GM11168 (cell line): ENCODE data around the gene FRMD4A.

Experiments used
- in situ Hi-C: fragments of 300-500 bp; cut with MboI; formaldehyde crosslinking; loops from one replicate; pipeline ENCODE4 v1.12.0; 2022; ENCODE audit warnings: low sequenced_read_pairs; ENCODE audit not compliant: unreplicated experiment

FRMD4A gene

GRCh38 chr10:14330388-14331061 lies at the start of gene FRMD4A:
TSS of gene FRMD4A (minus strand) at chr10:14330924.
- in situ Hi-C loops = no loop called here

GRCh38 chr10:14379556-14380280 lies 49.0 kb upstream of the FRMD4A start:
- in situ Hi-C loops = no loop called here

DNA sequence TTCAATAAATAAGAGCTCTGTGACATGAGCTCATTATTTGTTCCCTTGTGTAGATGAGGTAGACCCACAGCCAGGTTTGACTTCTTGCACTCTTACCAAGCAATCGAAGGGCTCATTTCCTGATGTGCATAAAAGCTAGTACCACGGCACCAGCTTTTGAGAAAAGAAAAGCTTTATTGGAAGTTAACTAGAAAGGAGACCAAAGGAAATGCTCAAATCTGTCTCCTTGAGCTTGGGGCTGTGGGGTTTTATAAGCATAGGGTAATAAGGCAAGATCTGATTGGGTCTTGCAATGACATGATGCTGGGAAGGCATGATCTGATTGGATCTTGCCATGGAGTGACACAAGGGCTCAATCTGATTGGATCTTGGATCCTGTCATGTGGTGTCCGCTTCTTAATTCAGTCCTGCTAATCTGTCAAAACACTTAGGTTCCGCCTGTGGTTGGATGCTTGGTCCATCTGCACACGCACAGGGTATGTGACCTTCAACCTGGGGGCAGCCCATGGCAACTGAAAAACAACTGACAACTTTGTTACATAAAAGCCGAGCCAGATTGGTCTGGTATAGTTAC lies 47.8 kb upstream of the FRMD4A start:
- in situ Hi-C loops = no loop called here

GRCh38 chr10:14377591-14378175 lies 47.0 kb upstream of the FRMD4A start:
- in situ Hi-C loops = no loop called here

GRCh38 chr10:14374745-14375445 lies 44.2 kb upstream of the FRMD4A start:
- in situ Hi-C loops = no loop called here

DNA sequence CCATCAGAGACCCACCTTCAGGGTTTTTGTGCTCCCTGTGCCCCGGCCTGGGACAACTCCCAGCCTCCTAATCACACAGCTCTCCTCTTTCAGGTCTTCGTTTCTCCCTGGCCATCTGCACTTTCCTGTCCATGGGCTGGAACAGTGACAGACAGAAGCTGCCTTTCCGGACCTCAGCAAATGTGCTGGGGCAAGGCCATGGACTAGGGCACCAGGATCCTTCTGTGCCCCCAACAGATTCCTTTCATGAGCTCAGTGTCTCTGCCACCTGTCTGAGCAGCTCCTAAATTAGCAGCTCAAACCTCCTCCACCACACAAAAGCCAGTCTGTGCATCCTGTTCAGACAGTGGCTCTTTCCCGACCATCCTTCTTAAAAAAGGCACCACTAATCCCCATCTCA lies 41.9 kb upstream of the FRMD4A start:
- in situ Hi-C loops = no loop called here

DNA sequence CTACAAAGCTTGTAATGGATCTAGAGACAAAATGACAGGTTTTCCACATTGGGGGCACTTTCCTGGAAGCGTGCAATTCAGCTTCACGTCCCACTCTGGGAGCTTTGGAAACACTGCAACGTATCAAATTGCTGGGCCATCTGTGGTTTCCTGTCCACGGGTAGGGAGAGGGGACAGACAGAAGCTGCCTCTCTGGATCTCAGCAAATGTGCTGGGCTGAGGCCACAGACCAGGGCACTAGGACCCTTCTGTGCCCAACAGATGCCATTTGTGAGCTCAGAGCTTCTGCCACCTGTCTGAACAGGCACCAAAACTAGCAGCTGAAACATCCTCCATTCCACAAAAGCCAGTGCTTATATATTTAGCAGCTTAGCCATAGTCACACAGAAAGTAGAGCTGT lies 40.9 kb upstream of the FRMD4A start:
- in situ Hi-C loops = no loop called here

- in situ Hi-C loops = no loop called here
Observed at GRCh38 chr10:14370894-14371293, 40.2 kb upstream of the FRMD4A start.

DNA sequence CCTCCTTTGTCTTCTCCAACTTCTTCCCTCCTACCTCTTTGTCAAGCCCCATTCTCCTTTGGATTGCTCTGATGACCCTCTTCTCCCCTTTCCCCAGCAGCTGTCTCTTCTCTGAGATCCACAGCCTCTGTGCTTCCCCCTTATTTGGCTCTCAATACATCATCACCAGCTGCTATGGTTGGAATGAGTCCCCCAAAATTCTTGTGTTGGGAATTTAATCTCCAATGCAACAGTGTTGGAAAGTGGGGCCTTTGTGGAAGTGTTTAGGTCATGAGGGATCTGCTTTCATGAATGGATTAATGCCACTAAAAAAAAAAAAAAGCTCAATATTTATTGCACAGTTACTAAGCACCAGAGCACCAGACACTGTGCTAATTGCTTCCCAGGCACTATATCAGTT lies 39.2 kb upstream of the FRMD4A start:
- in situ Hi-C loops = no loop called here

DNA sequence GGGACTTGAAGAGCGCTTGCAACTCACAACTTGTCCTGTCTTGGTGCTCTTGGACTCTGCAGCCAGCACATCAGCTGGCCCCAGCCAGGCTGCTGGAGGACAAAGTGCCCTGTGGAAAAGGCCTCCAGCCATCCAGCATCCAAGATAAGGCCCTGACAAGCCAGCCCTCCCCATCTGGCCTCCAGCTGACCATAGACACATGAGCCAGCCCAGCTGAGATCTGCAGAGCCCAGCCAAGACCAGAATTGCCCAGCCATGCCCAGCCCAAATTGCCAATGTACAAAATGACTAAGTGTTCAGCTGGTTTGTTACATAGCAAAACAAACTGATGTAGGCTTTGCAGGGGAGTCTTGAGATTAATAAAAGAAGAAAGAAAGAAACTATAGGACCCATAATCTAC lies 36.0 kb upstream of the FRMD4A start:
- in situ Hi-C loops = no loop called here

- in situ Hi-C loops = no loop called here
Observed at GRCh38 chr10:14365266-14365665, 34.5 kb upstream of the FRMD4A start.

DNA sequence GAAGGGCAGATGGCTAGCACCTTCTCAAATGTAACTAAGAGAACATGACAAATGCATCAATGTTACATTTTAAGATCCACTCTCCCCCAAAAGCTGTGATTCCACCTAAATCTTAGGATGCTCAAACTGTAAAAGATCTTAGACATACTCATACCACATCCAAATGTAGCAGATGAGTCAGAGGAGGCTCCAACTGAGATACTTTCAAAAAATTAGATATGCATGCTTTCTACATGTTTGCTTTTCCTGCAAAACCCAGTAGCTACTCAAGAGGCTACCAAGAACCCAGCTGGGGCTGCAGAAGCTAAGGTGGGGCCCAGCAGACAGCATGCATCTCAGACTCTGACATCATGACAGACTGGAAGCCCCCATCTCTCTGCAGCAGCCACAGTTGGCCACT lies 31.4 kb upstream of the FRMD4A start:
- in situ Hi-C loops = no loop called here

DNA sequence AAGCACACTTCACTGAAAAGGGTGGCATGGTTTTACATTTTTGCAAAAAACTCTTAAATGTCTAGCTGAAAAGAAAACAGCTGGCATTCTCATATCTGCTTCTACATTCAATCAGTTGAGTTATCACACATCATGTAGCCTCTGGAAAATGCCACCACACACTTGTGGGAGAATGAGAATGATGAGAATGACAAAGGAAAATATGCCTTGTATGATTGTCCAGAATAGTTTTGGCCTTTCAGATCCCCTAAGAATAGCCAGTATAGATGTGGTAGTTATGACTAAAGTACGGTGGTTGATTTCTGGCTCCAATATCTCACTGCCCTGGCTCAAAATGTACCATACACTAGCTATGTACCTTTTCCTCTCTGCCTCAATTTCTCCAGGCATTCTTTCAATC lies 30.2 kb upstream of the FRMD4A start:
- in situ Hi-C loops = no loop called here

GRCh38 chr10:14360515-14360914 lies 29.8 kb upstream of the FRMD4A start:
- in situ Hi-C loops = no loop called here

DNA sequence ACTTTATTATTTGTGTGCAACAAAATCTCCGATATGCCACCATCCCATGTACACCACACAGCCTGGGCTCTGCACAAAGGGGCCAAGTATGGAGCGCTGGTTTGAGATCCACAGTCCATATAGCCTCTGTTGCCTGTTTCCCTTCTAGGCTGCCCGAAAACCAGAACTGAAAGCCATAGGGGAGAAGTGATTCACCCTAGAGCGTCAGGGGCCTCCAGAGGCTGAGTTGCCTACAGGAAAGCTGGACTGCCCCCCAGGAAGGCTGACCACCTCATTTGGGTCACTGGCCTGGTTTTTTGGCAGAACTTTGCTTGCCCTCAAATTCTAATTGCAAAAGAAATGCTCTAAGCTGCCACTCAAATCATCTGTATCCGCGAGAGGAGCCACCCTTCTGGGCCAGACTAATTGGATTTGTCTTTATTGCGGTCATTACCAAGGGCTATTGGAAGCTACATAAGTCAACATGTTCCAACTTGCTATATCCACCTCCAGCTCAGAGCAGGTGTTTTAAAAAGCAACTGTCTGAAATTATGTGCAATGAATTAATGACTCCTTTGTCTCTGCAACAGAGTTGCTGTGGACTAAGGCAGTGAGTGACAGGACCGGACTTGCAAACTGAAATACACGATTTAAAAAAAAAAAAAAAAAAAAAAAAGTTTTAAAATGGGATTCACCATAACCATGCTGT lies 28.3 kb upstream of the FRMD4A start:
- in situ Hi-C loops = no loop called here

- in situ Hi-C loops = no loop called here
Observed at GRCh38 chr10:14356921-14357320, 26.2 kb upstream of the FRMD4A start.

DNA sequence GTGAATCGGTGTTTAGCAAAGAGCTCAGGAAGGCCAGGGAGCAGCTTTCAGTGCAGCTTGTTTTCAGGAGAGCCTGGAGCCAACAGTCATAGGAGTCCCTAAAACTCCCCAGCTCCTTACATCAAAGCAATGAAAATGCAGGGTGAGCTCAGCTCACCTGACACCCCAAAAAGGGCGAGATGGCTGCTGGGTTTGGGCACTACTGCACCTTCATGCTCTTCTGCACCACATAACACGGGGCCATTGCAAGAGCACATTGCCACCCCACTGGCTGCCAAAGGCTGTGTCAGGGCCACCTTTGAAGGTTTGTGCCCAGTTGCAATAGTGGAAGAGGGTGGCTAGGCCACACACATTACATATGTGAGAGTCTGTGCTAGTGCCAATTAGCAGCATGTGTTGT lies 25.0 kb upstream of the FRMD4A start:
- in situ Hi-C loops = no loop called here

GRCh38 chr10:14353291-14353913 lies 22.7 kb upstream of the FRMD4A start:
- in situ Hi-C loops = no loop called here

DNA sequence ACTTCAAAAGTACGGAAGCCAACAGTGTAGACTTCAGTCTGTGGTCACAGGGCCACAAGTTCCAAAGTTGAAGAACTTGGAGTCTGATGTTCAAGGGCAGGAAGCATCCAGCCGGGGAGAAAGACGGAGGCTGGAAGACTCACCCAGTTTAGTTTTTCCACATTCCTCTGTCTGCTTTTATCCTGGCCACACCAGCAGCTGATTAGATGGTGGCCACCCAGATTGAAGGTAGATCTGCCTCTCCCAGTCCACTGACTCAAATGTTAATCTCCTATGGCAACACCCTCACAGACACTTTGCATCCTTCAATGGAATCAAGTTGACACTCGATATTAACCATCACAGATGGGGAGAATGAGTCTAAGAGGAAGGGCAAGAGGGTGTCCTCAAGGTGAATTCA lies 19.3 kb upstream of the FRMD4A start:
- in situ Hi-C loops = no loop called here

DNA sequence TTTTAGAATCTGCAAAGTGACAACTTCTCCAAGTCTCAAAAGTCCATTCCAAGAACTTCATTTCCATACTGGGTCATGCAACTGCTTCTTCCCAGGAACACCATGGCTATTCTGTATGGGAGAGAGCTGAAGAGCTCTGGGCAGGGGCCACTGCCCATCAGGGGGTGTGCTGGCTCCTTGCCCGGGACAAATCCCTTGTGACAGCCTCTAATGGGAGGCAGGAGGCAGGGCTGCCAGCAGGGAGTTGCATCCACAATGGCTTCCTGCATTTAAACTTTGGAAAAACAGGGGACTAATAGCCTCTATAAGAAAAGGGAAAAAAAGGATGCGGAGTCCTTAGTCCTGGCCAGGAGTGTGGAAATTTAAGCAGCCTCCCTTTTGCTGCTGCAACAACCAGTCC lies 18.4 kb upstream of the FRMD4A start:
- in situ Hi-C loops = no loop called here
